GM11168 (cell line): ENCODE measurements around the gene SLC2A10.

Source experiments
- in situ Hi-C: fragments of 300-500 bp; cut with MboI; formaldehyde crosslinking; loops from one replicate; pipeline ENCODE4 v1.12.0; 2022; ENCODE audit warnings: low sequenced_read_pairs; ENCODE audit not compliant: unreplicated experiment

The SLC2A10 gene

DNA sequence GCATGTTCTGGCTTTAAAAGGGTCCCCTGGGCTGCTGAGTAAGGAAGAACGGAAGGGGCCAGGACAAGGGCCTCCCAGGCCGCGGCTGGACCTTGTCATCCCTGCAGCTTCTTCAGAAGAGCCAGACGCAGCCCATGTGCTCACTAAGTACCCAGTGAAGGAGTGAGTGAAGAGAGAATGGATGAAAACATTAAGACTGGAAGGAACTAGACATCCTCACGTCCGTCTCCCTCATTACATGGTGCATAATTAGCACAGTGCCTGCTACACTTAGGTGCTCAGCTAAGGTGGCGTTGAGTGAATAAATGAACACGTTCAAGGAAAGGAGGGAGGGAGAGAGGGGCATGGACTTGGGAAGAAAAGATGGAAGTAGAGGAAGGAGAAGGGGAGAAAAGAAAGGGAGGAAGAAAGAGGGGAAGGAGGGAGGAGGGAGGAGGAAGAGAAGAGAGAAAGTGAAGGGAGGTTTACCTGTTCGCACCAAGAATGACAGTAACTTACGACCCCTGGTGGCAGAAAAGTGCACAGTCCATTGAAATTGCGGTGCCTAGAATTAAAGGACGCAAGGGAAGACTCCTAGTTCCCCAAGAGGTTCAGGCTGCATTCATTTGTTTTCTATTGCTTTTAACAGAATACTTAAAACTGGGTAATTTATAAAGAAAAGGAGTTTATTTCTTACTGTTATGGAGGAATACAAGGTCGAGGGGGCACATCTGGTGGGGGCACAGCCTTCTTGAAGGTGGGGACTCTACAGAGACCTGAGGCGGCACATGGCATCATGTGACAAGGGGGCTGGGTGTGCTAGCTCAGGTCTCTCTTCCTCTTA is 28.2 kb upstream of the SLC2A10 start:
- in situ Hi-C loops: loop anchor here (5.0 kb wide), 1 partner anchor 159 kb away; no protein-coding TSS in a partner anchor

DNA sequence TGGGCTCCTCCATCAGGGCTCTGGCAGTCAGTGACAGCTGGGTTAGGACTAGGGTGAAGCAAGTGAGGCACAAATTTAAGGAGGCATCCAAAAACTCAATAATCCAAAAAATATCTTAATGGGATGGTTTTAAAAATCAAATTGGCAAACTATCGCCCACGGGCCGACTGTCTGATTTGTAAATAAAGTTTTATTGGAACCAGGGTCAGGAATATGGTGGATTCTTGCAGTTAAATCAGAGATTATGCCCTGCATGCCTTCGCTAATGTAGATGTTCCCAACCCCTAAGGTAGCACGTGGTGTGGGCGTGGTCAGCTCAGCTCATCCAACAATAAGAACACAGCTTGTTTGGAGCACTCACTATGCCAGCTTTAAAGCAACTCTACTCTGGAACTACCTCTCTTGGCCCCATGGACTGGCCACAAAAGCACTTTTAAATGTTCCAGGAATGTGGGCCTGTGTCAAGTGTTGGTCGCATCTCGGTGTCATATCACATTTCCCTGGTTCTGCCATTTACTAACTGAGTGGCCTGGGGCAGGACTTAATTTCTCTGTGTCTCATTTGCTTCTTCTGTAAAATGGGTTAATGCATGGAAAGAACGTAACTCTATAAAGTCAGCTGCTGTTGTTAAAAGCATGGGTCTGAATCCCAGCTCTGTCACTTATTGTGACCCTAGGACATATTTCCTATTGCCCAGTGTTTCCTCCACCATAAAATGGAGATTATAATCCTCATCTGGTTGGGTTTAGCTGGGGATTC is 27.2 kb upstream of the SLC2A10 start:
- in situ Hi-C loops: loop anchor here (5.0 kb wide), 1 partner anchor 160 kb away; no protein-coding TSS in a partner anchor

DNA sequence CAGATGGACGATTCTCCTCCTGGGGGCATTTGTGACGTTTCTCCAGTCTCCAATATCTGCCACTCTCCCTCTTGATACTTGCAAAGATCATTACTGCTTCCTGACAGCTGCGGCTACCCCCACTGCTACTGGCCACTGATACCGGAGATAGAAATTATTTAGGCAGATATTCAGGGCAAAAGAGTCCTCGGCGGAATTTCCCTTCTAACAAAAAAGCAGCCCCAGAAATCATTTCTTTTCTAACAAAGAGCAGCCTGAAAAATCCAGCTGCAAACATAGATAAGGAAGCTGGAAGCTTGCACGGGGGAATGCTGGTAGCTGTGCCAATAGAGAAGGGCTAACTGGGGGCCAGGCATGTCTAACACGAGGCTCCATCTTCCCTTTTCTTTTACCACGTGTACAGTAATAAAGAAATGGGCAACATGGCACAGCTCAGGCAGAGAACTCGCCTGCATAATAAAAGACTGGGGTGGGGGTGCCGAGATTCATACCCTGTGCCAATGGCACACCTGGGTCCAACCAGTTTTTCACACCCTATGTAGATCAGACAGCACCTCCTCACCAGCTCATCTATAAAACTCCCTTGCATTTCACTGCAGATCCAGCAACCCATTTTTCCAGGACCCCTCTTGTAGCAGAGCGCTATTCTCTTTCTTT is 26.3 kb upstream of the SLC2A10 start:
- in situ Hi-C loops: loop anchor here (5.0 kb wide), 1 partner anchor 161 kb away; no protein-coding TSS in a partner anchor

DNA sequence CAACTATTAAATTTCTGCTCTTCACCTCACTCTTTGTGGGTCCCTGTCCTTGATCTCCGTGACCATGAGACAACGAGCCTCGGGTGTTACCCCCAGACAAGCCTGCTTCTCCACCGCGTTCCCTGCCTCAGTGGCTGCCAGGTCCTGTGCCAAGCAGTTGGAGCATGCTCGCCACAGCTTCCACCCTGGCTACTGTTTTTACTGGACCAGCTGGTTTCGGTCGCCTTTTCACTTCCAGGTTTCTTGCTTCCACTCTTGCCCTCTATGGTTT is 25.8 kb upstream of the SLC2A10 start:
- in situ Hi-C loops: loop anchor here (5.0 kb wide), 1 partner anchor 161 kb away; no protein-coding TSS in a partner anchor

DNA sequence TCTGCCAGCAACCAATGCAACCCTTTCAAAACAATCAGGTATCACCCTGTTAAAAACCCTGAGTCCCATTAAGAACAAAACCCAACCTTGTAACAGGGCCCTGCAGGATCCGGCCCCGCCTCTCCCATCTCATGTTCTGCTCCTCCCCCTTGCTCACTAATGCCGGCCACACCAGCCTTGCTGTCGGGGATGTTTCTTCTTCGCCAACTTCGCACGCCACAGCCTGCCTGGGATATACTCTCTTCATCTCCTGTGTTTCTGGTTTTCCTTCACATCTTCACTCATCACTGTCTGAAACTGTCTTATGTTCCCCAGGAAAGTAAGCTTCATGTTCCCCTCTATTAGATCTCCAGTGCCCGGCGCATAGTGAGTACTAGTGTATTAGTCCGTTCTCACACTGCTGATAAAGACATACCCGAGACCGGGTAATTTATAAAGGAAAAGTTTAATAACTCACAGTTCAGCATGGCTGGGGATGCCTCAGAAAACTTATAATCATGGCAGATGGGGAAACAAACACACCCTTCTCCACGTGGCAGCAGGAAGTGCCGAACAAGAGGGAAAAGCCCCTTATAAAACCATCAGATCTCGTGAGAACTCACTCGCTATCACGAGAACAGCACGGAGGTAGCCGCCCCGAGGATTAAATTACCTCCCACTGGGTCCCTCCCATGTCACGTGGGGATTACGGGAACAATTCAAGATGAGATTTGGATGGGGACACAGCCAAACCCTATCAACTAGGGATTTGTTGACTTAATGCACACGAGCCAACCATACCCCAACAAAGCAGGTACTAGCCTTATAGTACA is 25.3 kb upstream of the SLC2A10 start:
- in situ Hi-C loops: loop anchor here (5.0 kb wide), 1 partner anchor 162 kb away; no protein-coding TSS in a partner anchor

DNA sequence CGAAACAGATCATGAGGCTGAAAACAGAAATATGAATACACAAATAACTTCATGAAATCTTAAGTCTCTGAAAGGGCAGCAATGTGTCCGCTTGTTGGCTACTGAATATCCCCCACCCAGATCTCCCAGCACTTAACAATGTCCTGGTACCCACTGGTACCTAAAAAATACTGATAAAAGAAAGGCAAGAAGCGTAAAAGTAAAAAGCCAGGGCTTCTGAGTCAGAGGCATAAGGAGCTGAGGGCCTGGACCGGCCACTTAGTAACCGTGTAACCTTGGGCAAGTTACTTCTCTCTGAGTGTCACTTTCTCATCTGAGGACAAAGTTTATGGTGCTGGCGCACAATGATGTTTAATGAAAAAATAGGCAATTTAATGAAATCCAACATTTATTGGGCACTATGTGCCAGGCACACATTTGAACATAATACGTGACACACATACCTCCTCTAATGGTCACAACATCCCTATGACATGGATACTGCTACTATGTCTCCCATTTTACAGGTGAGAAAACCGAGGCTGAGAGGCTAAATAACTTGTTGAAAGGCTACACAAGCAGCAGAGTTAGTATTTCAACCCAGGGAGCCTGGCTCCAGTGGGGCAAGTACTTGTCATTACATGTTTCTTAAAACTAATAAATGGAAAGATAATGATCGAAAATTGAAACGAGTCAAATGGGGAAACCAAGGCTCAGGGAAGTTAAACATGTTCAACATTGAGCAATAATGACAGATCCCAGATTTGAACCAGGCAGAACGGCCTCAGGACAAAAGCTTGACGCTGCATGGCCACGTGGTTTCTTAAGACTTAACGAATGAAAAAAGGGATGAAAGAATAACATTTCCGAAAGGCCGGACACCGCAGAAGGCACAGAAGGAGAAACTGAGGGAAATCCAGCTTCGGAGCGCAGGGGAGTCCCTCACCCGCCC is 21.0 kb upstream of the SLC2A10 start:
- in situ Hi-C loops: no loop called here

DNA sequence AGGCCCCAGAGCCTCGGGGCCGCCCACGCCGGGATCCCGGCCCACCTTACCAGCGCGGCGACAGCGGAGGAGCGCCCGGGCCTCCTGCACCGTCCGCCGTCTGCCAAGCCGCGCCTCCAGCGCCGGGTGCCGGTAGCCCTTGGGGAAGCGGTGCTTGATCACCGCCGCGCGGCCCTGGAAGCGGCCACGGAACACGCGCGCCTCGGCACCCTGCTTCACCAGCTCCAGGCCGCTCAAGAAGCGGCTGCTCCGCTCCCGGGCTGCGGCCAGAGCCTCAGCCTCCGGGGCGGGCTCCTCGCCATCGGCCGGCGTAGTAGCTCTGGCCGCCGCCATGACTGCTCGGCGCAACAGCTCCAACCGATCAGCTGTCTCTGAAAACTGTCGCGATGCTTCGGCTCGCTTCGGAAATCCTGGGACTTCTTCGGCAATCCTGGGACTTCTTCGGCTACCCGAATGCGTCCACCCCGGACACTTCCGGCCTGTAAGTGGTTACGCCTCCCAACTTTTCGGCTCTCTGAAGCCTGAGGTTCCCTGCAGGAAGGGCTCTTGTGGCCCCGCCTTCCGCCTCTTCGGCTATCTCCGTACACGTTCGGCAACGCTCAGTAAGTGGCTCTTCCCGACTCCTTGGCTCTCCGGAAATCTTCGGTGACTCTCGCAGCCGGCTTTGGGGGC is 20.2 kb upstream of the SLC2A10 start, which contains the start of gene TP53RK:
TP53RK (minus strand) TSS at position 363 of the 672 bp plus-strand sequence; CDS start at position 333, 30 bp downstream.
- in situ Hi-C loops: no loop called here

DNA sequence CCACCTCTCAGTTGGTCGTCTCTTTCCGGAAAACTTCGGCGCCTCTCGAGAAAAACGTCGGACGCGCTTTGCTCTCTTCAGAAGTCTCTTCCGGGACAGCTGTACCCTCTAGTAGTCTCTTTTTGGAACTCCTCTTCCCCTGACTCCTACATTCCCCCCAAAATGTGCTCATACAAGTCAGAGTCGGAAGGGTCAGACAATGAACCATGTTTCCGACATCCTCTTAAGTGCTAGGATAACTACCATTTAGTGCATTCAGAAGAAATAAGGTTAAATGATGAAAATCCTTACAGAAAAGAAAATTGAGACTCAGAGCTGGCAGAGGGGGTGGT is 19.7 kb upstream of the SLC2A10 start:
- in situ Hi-C loops: no loop called here

DNA sequence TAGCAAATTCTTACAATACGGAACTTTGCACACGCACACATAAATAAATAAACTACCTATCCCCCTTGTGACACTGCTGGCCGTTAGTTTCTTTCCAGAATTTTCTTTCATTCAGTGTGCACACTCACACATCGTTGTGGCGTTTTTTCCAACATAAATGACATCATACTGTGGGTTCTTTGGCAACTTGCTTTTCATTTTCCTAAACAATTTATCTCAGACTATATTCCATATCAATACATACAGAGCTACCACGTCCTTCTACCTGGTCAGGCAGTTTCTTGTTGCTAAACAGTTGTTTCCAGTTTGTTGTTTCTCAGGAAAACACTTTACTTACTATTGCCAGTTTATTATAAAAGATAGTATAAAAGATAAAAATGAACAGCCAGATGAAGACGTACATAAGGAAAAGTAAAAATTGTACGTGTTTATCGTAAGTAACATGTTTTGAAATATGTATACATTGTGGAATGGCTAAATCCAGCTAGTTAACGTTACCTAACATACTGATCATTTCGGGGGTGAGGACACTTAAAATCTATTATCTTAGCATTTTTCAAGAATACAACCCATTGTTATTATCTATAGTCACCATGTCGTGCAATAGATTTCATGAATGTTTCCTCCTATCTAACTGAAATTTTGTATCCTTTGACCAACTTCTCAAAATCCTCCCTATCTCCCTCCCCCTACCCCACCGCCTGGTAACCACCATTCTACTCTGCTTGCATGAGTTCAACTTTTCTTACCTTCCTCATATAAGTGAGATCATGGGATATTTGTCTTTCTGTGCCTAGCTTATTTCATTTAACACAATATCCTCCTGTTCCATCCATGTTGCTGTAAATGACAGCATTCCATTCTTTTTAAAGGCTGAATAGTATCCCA is 19.0 kb upstream of the SLC2A10 start:
- in situ Hi-C loops: no loop called here

DNA sequence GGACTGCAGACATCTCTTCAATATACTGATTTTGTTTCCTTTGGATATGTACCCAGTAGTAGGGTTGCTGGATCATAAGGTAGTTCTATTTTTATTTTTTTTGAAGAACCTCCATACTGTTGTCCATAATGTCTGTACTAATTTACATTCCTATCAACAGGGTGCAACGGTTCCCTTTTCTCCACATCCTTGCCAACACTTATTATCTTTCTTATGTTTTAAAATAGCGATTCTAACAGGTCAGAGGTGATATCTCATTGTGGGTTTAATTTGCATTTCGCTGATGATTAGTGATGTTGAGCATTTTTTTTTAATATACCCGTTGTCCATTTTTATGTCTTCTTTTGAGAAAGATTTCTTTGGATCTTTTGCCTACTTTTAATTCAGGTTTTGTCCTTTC is 18.3 kb upstream of the SLC2A10 start:
- in situ Hi-C loops: no loop called here

DNA sequence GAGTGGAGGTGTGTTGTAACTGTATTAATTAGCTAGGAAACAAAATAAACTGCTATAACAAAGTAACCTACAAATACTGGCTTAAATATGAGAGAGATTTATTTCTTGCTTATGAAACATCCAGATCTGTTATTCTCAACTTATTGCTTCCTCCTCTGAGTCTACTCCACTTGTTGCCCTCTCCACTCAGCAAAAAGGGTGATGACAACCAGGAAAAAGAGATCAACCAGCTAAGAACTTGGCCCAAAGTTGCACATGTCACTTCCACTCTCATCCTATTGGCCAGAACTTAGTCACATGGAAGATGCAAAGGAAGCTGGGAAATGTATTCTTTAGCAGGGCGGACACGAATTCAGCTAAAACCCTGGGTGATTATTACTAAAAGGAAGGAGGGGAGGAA is 15.0 kb upstream of the SLC2A10 start:
- in situ Hi-C loops: no loop called here

DNA sequence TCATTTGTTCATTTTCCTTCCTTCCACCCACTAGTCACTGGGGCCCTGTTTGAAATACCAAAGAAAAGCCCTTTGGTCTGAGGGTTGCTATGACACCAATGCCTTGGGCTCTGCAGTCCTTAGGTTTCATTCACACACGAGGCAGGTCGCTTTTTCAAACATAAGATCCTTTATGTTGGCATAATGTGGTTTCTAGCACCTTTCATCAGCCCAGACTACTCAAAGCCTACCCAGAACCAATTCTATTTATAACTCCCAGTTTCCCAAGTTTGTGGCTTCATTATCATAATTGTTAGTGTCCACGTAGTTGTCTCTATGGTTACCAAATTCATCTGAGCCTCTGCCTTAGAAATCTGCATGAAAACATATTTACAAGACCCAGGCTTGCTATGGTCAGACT is 13.6 kb upstream of the SLC2A10 start:
- in situ Hi-C loops: no loop called here

DNA sequence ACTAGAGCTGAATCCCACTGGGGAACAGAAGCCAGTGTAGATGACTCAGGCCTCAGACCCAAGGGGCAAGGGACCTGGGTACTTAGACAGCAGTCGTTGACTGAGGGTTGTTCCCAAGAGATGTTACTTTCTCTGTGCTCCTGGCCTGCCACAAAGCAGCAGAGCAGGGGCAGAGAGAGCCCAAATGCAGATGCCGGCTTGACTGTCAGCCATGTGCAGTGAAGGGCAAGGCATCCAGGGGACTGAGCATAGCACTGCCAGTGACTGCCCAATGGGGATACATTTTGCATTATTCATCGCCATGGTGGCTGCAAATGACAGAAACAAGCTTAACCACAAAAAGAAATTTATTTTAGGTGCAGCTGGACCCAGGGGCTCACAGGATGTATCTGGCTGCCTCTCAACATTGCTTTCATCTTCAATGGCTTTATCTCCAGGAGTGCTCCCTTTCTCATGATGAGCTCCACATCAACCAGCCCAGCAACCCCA is 12.6 kb upstream of the SLC2A10 start:
- in situ Hi-C loops: no loop called here

DNA sequence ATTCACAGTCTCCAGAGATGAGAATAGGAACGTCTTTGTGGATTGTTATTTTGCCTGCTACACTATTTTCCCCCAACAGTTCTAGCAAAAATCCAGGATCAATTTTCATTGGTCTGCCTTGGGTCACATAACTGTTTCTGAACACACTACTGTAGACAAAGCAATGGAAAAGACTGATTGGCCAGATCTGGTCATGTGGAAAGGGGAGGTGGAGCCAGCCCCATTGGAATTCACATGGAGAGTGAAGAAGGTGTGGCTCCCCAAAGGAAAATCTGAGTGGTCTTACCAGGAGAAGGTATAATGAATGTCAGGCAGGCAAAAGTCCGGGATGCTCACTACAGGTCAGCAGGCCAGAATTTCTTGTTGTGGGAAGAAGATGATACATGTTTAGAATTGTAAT is 10.7 kb upstream of the SLC2A10 start:
- in situ Hi-C loops: no loop called here

DNA sequence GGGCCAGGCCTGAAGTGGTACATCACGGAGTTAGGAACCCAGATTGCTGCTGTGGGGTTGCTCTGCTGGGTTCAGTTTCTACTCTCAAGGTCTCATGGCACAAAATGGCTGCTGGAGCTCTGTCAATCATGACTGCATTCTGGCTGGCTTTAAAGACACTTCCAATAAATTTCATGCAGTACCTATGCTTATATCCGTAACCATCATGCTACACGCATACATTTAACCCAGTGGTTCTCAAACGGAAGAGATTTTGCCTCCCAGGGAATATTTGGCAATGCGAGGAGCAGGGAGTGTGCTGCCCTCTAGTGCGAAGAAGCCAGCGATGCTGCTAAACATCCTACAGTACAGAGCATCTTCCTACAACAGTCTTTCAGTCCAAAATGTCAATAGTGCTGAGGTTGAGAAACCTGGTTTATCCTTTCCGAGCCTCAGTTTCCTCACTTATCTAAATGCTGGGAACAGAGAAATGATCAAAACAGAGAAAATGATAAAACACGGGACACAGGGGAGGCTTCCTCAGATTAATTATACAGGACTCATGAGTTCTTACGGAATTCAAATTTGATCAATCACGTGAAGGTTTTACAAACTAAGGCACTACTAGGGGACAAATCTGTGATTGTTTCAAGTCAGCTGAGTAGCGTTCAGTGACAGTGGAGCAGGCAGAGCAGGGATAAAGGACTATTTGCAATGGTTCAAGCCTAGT is 9.6 kb upstream of the SLC2A10 start:
- in situ Hi-C loops: no loop called here

DNA sequence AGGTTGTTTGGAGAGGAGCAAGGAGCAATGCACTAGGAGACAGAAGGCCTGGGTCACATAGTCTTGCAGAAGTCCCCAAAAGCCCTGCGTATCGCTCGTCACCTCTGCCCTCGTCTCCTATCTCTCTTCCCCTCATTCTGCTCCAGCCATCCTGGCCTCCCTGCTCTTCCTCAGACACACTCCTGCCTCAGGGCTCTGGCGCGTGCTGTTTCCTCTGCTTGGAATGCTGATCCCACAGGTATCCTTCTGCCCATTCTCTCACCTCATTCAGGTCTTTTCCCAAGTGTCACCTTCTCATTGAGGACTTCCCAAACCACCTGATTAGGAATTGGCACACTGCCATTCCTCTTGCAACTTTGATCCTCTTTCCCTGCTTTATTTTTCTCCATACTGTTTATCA is 9.0 kb upstream of the SLC2A10 start:
- in situ Hi-C loops: no loop called here

DNA sequence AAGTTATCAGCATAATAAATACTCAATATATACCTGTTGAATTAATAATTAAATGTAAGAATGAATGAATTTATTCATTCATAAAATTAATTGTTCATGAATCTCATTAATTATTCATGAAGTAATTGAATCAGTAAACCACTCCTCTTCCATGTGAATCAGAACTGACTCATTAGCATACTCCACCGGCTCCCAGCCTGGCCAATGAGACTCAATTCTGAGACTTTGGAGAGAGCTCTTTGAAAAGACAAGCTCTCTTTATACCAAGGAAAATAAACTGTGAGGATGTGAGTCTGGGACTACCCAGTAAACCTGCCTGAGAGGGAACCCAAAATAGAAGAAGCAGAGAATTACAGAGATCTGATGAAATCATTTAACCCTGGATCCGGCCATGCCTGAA is 8.4 kb upstream of the SLC2A10 start:
- in situ Hi-C loops: no loop called here
